Type B pancreatic cell (in vitro differentiated cells): ENCODE measurements around the gene HLF. TPM values are rescaled to one million over a fixed set of nuclear protein-coding genes. Genes with fewer than 3 reads are reported as not detected.

Experiments used
- DNase-seq: peaks from one replicate; pipeline ENCODE4 v3.0.0; 2021; ENCODE audit warnings: mixed read lengths; ENCODE audit not compliant: unreplicated experiment; ENCODE audit errors: extremely low spot score
- H3K27ac Mint-ChIP-seq: 2 replicates; pipeline ENCODE4 v1.8.0; 2021; ENCODE audit warnings: mild to moderate bottlenecking, mixed read lengths
- H3K27me3 Mint-ChIP-seq: 2 replicates; pipeline ENCODE4 v1.8.0; 2021; ENCODE audit warnings: mixed read lengths
- H3K36me3 Mint-ChIP-seq: 2 replicates; pipeline ENCODE4 v1.8.0; 2021; ENCODE audit warnings: mixed read lengths
- H3K4me1 Mint-ChIP-seq: one replicate; pipeline ENCODE4 v1.8.0; 2021; ENCODE audit warnings: mixed read lengths; ENCODE audit not compliant: unreplicated experiment
- H3K4me3 Mint-ChIP-seq: 2 replicates; pipeline ENCODE4 v1.8.0; 2021; ENCODE audit warnings: mild to moderate bottlenecking, mixed read lengths
- H3K9me3 Mint-ChIP-seq: 2 replicates; pipeline ENCODE4 v1.8.0; 2021; ENCODE audit warnings: mixed read lengths
- total RNA-seq: library from RNA; stranded (reverse); gene quantifications from 2 replicates; pipeline ENCODE4 v1.2.1, GENCODE V29; 2021; ENCODE audit warnings: low replicate concordance
- TF ChIP-seq, protein P1 (sequence below): fragments of 200-600 bp; sonication (generic); conservative IDR thresholded peaks from 2 replicates; pipeline ENCODE4 v1.5.0; 2021; ENCODE audit warnings: antibody characterized with exemption, mild to moderate bottlenecking

The HLF gene
- total RNA-seq, 1 donor from 2014 or later, result 2.6 TPM

DNA sequence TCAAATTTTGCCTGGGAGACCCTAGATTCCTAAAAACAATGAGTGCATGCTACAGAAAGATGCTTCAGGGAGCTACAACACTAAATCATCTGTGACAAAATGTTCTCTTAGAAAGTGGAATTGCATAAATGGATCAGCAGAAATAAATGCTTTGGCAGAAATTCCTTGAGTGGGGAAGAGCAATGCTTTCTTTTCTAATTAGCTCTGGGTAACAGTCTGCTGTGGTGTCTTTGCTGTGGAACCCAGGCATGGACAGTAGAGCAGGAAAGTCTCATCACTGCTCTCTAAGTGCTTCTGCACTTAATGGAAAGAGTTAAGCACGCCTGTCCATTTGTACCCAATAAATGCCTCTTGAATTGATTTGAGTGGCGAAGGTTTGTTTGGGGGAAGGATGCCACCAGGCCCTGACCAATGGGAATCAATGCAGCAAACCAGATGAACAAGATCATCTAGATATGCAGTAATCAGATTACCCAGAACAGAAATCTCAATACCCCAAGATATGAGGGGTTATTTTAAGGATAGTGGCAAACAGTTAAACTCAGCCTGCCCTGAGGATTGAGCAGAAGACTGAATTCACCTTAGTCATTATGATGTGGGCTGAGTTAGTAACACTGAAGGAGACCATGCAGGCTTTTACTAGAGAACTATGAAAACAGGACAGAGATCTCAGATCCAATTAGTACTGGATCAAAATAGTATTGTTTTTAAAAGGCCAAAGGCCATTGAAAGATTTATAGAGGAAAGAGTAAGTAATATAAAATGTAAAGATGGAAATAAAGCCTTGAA lies 13.6 kb downstream of the HLF start:
- no peak overlapping the region for H3K4me3 Mint-ChIP-seq

DNA sequence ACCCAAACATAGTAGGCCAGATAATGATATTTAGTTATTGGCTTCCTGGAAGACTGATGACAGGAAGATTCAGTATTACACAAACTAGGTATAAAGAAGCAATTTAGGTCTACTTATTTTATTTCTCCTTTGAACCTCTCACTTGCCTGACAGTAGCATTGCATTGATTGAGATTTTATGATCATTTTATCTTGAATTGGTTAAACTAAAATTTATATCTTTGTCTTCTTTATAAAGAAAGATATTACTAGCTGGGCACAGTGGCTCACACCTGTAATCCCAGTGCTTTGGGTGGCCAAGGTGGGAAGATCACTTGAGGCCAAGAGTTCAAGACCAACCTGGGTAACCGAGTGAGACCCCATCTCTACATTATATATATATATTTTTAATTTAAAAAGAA lies 14.4 kb downstream of the HLF start:
- H3K27me3 Mint-ChIP-seq, result no peaks in the 10 kb centered on the region
- no peaks in the 10 kb centered on the region for H3K36me3 Mint-ChIP-seq
- TF ChIP-seq, protein P1, sequence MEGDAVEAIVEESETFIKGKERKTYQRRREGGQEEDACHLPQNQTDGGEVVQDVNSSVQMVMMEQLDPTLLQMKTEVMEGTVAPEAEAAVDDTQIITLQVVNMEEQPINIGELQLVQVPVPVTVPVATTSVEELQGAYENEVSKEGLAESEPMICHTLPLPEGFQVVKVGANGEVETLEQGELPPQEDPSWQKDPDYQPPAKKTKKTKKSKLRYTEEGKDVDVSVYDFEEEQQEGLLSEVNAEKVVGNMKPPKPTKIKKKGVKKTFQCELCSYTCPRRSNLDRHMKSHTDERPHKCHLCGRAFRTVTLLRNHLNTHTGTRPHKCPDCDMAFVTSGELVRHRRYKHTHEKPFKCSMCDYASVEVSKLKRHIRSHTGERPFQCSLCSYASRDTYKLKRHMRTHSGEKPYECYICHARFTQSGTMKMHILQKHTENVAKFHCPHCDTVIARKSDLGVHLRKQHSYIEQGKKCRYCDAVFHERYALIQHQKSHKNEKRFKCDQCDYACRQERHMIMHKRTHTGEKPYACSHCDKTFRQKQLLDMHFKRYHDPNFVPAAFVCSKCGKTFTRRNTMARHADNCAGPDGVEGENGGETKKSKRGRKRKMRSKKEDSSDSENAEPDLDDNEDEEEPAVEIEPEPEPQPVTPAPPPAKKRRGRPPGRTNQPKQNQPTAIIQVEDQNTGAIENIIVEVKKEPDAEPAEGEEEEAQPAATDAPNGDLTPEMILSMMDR, result no peak

More for the DNA sequence above, 13.6 kb downstream of the HLF start:
- Mint-ChIP-seq H3K9me3 (no peaks in the 10 kb centered on the region), H3K27me3 (no peaks in the 10 kb centered on the region), H3K36me3 (no peaks in the 10 kb centered on the region), H3K27ac (no peak overlapping the region), H3K4me1 (peaks cover 16% of the 10 kb centered on the region)
- TF ChIP-seq, protein P1, result no peak
- DNase-seq, result no peak

DNA sequence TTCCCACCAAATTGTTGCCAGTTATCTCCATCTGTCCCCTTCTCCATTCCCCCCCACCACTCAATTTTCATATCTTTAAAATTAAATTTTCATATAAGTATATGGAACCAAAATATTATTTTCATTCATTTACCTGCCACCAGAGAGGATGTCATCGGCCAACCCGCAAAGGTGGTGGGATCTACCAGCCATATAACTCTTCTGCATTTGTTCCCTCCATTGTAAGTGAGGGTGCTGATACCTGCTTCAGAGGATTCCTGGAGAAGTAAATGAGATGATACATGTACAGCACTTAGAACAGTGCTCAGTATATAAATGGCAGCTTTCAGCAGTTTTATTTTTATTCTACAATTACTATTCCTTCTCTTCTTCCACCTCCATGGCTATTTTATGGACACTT lies 15.0 kb downstream of the HLF start:
- Mint-ChIP-seq H3K27me3 (no peaks in the 10 kb centered on the region), H3K27ac (no peak overlapping the region), H3K4me3 (no peak overlapping the region), H3K4me1 (peaks cover 9% of the 10 kb centered on the region), H3K36me3 (no peaks in the 10 kb centered on the region), H3K9me3 (no peaks in the 10 kb centered on the region)
- TF ChIP-seq, protein P1, result no peak
- DNase-seq, result no peak

More for the DNA sequence above, 14.4 kb downstream of the HLF start:
- H3K27ac Mint-ChIP-seq, result no peak overlapping the region
- H3K4me1 Mint-ChIP-seq, result peaks cover 10% of the 10 kb centered on the region
- H3K9me3 Mint-ChIP-seq, result no peaks in the 10 kb centered on the region
- no peak for DNase-seq
- no peak overlapping the region for H3K4me3 Mint-ChIP-seq

DNA sequence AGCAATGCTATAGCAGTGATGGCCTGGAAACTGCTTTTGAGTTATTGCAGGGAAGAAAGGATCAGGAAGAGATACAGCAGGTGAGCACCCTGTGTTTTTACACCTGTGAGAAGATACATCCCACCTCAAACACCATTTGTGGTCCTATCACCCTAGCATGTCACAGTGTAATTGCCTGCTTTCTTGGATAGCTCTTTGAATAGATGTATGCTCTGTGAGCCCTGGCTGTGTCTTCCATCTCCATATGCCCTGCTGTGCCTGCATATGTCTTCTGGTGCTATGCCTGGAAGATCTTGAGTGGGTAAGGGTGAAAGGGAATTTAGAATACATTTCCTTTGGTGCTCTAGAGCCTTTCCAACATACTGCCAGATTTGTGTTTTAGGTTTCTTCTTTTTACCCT lies 15.5 kb downstream of the HLF start:
- Mint-ChIP-seq H3K27me3 (no peaks in the 10 kb centered on the region), H3K9me3 (no peaks in the 10 kb centered on the region), H3K27ac (no peak overlapping the region), H3K4me1 (peaks cover 9% of the 10 kb centered on the region), H3K4me3 (no peak overlapping the region), H3K36me3 (no peaks in the 10 kb centered on the region)
- TF ChIP-seq, protein P1, result no peak
- DNase-seq, result no peak

DNA sequence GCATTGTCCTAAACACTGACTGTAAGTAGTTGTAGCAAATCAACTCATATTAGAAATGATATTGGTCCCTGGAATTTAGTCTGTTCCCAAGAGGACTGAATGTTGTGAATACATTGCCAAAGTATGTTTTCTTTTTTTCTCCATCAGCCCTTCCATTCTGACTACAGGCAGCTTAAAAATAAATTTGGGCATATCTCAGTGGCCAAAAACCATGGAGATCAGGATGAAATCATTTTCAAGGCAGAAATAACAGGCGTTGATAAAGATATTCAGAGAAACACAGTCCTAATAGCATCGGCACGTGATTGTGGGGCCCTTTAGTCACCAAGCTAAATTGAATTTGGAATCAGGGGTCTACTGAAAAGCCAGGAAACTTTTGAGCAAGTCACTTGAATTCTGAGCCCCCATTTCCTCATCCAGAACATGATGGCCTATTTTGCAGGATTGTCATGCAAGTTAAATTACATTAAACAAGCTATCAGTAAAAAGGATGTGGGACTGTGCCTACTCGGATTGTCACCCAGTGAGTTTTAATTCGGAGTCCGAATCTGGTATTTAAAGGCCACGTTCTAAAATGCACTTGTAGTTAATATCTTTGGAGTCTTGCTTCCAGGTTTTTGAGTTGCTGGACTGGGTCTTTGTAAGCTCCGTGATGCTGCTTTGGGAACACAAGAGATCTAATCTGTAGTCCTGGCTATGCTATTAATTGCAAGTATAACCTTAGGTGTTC lies 17.1 kb downstream of the HLF start:
- Mint-ChIP-seq H3K36me3 (no peaks in the 10 kb centered on the region), H3K27ac (no peak overlapping the region), H3K4me1 (peaks cover 5% of the 10 kb centered on the region), H3K4me3 (no peak overlapping the region), H3K9me3 (peaks cover 2% of the 10 kb centered on the region), H3K27me3 (no peaks in the 10 kb centered on the region)
- DNase-seq, result no peak
- TF ChIP-seq, protein P1, result no peak
